HS-27A (cell line): ENCODE results near the gene APPBP2.

Experiments
- DNase-seq: peaks from one replicate; pipeline ENCODE4 v3.0.0-alpha.2; 2012; ENCODE audit warnings: low read depth, missing footprints

APPBP2 gene

GRCh38 chr17:60393840-60394723 is 132.0 kb downstream of the APPBP2 start:
- no peak for DNase-seq
